GM12891 (cell line): ENCODE measurements around the gene PRR7.

Experiments used
- DNase-seq: peaks from one replicate; pipeline ENCODE4 v3.0.0; 2011; ENCODE audit warnings: low spot score; ENCODE audit not compliant: insufficient read length
- FAIRE-seq: peaks from 2 replicates; lab custom pipeline; 2011; peaks lifted over from hg19 to GRCh38; lab: Jason Lieb, UNC
- PAX5 ChIP-seq: IDR thresholded peaks from 2 replicates; pipeline ENCODE4 v1.6.1; 2011; ENCODE audit warnings: low read length, moderate library complexity, mild to moderate bottlenecking; ENCODE audit not compliant: insufficient read depth, severe bottlenecking
- POLR2A ChIP-seq: IDR thresholded peaks from 2 replicates; pipeline ENCODE4 v1.6.1; 2011; ENCODE audit warnings: low read depth, low read length, control low read depth
- POLR2AphosphoS5 ChIP-seq: IDR thresholded peaks from 2 replicates; pipeline ENCODE4 v1.6.1; 2011; ENCODE audit warnings: low read depth, low read length, control low read depth
- POU2F2 ChIP-seq: IDR thresholded peaks from 2 replicates; pipeline ENCODE4 v1.6.1; 2011; ENCODE audit warnings: low read depth, mild to moderate bottlenecking, control low read depth, low read length, moderate library complexity
- SPI1 ChIP-seq: IDR thresholded peaks from 2 replicates; pipeline ENCODE4 v1.6.1; 2011; ENCODE audit warnings: low read depth, low read length, control low read depth
- TAF1 ChIP-seq: IDR thresholded peaks from 2 replicates; pipeline ENCODE4 v1.6.1; 2011; ENCODE audit warnings: low read depth, low read length, control low read depth

The PRR7 gene

GRCh38 chr5:177457852-177458681 is 11.5 kb downstream of the PRR7 start:
- DNase-seq (no peak), FAIRE-seq (no peak)
- TF ChIP-seq PAX5, result no peak
- TF ChIP-seq TAF1, result no peak
- TF ChIP-seq POLR2A, result 0 out of 2 replicates have a peak, but pooled peaks have one; percentile 7
- TF ChIP-seq POU2F2, result no peak

GRCh38 chr5:177458912-177459350 is 12.3 kb downstream of the PRR7 start:
- TF ChIP-seq SPI1, result no peak
- no peak for FAIRE-seq
- no peak for DNase-seq

GRCh38 chr5:177459357-177459756 is 12.7 kb downstream of the PRR7 start:
- DNase-seq (no peak), FAIRE-seq (no peak)
- TF ChIP-seq POLR2AphosphoS5 (no peak), SPI1 (no peak), PAX5 (no peak)

- DNase-seq (no peak), FAIRE-seq (no peak)
- TF ChIP-seq POLR2AphosphoS5, result peak; percentile 54; the same call in 1 of the 2 replicates
- TF ChIP-seq POU2F2, result no peak
Measured at GRCh38 chr5:177459819-177460628, 13.4 kb downstream of the PRR7 start.

- DNase-seq (no peak), FAIRE-seq (no peak)
- no peak for TF ChIP-seq SPI1
- no peak for TF ChIP-seq POLR2A
- no peak for TF ChIP-seq TAF1
- TF ChIP-seq POU2F2, result no peak
- TF ChIP-seq POLR2AphosphoS5, result no peak
- no peak for TF ChIP-seq PAX5
Measured at GRCh38 chr5:177462021-177462670, 15.5 kb downstream of the PRR7 start.

- DNase-seq (no peak), FAIRE-seq (peak; percentile 23)
- TF ChIP-seq TAF1, result no peak
- TF ChIP-seq POLR2A, result no peak
- no peak for TF ChIP-seq SPI1
- no peak for TF ChIP-seq POLR2AphosphoS5
- TF ChIP-seq POU2F2, result no peak
- no peak for TF ChIP-seq PAX5
Measured at GRCh38 chr5:177465044-177465443, 18.4 kb downstream of the PRR7 start.

- TF ChIP-seq POLR2AphosphoS5 (no peak), POU2F2 (no peak), TAF1 (no peak), POLR2A (no peak), SPI1 (no peak), PAX5 (no peak)
- DNase-seq, result no peak
- FAIRE-seq, result no peak
Measured at GRCh38 chr5:177466861-177467260, 20.2 kb downstream of the PRR7 start.

- no peak for FAIRE-seq
- TF ChIP-seq TAF1 (no peak), SPI1 (no peak), PAX5 (no peak), POU2F2 (no peak), POLR2A (no peak), POLR2AphosphoS5 (no peak)
- DNase-seq, result no peak
Measured at GRCh38 chr5:177467436-177467835, 20.8 kb downstream of the PRR7 start.

- no peak for DNase-seq
- TF ChIP-seq PAX5 (no peak), POU2F2 (no peak), POLR2AphosphoS5 (no peak), POLR2A (no peak), SPI1 (no peak), TAF1 (no peak)
- no peak for FAIRE-seq
Measured at GRCh38 chr5:177468329-177468684, 21.7 kb downstream of the PRR7 start.
